NCI-H2029 (cell line): ENCODE measurements around the gene PLXNB1.
"Not testable (repeated sequence)": the region's sequence is repeated elsewhere in the genome, so short reads cannot be mapped to it uniquely, and the experiment has no call there.

Source experiments
- DNase-seq: peaks from one replicate; lab custom pipeline; 2025; lab: John Stamatoyannopoulos, UW

Gene PLXNB1

DNA sequence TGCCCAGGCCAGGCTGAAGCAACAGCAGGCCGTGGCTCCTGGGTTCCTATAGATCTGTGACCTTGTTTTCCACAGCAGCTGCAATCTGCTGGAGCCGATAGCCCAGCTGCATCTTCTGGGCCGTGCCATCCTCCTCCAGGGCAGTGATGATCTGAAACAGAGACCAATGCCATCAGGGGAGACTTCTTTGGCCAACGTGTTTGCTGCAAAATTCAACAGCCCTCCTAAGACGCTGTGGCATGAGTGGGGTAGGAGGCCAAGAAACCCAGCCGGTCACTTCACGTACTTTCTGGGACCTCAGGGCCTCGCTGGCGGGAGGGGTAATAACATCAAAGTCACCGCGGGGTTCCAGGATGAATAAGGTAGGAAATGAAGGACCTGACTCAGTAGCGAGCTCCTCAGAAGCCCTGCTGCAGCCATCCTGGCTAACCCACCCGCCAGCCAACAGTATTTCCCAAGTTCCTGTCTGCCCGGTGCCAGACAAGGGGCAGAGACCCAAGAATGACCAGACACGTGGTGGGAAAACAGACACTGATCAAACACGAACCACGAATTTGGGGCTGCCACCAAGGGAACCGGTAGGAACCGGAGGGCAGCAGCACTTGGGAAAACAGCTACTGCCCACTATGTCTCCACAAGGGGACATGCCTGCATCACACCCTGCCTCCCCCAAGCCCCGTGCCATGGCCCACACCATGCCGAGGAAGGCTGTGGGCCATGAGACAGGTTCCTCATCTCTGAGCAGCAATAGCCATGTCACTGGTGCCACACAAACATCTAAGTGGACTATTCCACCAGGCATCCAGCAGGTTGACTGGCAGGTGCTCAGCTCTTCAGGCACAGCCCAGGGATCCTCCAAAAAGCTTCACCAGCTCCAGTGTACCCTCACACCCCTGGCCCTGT, 25.2 kb downstream of the PLXNB1 start:
- DNase-seq, result no peak

DNA sequence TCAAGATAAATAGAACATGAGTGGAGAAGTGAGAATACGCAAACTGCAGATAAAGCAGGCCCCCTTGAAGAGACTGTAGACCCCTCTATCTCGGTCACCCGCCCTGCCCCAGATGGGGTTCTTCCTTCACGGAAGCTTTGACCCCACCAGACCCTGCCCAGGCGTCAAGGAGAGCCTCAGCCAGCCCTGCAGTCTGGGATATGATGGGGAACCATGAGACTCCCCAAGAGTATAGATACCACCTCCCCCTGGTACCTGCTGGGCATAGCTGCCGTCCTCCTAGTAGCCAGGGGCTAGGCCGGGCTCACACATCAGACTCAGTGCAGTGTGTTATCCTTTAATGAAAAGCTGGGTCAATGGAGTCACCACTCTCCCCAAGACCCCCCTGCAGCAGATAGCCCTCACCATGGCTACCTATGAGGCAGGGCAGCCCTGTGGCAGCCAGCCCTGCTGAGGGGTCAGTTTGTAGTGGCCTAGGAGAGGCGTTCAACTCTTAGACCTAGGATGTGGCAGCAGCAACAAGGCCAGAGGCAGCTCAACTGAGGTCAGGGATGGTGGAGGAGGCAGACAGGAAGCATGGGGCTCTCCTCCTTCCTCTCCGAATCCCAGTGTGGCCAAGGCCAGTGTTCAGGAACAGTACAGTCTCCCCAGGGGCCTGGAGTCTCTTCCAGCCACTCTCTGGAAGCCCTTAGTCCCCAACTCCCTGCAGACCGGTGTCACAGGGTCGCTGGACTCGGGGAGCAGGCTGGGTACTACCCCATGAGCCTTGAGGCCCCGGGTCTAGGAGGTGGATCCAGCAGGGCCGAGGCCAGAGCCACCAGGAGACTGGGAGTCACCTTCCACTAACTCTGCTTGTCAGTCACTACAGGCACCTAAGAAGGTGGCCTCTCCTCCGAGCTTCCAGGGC, 26.1 kb downstream of the PLXNB1 start:
- no peak for DNase-seq

DNA sequence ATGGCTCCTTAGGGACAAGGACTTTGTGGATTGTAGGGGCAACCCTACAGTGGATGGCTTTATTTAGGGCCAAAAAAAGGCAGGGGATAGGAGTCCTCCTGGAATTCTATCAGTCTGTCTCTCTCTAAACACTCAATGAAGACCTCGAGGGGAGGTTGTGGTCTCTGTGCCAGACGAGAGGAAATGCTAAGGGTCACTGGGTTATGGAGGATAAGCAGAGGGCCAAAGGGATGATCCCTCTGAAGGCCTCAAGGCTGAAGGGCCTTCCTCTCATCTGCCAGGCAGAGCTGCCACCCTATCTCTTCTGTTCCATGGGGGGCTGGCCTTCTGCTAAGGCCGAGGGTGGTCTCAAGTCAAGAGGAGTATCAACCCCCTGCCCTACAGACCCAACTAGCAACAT, 27.0 kb downstream of the PLXNB1 start:
- DNase-seq, result no peak

DNA sequence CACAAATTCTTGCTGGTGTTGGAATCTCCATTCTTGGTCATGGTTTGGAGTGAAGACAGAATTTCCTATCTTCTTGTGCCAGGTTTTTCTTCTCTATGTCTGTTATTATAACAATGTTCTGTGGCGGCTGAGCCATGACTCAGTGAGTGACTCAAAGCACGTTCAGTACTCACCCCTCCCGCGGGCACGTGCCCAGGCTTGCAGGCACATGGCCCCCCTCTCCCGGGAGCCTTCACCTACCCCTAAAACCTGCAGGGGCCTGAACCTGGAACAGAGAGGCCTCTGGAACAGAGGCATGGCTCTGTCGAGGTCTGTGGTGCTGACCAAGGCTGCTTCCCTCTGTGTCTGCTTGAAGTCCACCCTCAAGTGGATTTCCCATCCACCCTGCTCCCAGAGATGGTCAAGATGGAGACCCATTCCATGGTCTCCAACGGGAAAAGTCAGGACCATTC, 27.6 kb downstream of the PLXNB1 start:
- DNase-seq, result no peak

DNA sequence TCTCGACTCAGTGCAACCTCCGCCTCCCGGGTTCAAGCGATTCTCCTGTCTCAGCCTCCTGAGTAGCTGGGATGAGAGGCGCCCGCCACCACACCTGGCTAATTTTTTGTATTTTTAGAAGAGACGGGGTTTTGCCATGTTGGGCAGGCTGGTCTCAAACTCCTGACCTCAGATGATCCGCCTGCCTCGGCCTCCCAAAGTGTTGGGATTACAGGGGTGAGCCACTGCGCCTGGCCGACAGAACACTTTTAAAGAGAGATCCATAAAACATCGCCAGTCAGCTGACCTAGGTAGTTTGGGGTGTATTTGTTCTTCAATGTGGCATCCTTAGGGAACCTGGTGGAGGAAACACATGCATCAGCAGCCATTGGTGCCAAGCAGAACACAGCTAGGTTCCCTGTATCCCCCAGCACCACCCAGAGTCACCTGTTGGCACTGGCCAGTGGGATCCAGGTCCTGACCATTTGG, 28.4 kb downstream of the PLXNB1 start:
- not testable (repeated sequence) for DNase-seq

DNA sequence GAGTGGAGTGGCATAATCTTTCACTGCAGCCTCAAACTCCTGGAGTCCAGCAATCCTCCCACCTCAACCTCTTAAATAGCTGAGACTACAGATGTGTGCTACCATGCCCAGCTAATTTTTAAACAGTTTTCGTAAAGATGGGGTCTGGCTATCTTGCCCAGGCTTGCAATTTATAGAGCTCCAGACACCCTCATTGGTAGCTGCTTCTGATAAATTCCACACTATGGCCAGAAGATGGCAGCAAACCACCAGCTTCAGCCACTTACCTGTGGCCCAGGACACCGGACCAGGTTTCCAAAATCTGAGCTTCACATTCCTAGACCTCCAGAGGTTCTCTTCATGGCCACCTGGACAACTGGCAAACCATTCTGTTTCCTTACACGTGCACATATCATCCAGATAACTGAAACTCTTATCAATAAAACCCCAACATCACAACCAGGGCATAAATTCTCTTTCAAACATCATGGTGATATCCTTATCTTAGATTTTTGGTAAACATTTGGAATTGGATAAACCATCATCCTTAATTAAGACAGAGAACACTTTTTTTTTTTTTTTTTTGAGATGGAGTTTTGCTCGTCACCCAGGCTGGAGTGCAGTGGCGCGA, 29.0 kb downstream of the PLXNB1 start:
- no peak for DNase-seq

DNA sequence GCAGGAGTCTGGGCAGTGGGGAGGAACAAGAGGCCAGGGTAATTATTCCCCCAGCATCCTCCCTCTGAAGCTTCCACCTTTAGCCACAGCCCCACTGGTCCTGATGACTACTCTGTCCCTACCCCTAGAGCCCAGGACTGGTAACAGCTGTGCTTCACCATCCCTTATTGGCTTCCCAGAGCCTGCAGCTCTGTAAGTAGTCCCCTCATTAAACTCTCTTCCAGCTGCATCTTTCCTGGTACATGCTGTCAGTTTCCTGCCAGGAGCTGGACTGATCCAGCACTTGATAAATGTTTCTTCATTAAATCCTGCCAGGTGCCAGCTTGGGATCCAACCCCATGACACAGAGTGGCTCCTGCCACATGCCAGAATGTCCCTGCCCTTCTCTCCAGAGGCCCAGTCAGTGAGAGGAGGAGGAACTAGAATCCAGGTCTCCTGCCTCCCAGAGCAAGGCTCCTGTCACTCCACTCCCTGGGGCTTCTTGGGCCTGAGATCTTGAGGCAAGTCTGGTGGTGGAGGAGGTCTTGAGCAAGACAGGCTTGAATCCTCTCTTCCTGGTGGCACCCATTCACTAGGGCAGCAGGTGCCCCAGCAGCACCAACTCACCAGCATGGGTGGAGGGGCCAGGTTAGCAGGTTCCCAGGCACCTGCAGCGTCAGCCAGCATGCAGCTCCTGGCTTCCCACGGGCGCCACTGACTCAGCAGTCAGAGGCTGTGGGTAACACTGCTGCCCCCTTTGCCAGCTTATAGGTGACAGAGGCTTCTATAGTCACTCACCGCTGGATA, 30.3 kb downstream of the PLXNB1 start:
- DNase-seq, result no peak

DNA sequence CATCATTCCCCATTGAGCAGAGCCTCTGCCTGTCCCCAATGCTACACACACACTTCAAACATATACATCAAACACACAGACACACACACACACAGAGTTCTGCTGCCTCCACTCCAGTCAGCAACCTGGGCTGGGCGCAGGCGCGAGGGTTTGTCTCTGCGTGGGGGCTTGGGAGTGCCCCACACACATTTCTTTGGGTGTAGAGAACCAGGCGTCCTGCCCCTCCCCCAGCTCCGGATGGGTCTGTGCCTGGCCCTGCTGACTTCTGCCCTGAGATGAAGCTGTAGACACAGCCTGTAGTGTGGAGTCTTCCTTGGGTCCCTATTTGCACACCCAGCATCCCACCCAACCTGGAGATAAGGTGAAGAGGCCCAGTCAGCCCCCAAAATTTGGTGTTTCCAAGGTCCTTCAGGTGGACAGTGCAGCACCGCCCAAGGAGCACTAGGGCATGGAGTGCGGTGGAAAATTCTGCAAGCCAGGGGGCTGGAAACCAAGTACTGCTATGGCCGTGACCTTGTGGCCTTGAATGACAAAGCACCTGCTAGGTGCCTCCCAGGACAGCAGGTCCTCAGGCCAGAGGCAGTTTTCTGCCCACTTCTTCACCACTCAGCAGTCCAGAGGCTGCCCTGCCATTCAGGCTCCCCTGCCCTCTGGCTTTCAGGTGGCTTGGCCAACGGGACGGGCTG, 31.0 kb downstream of the PLXNB1 start:
- no peak for DNase-seq

DNA sequence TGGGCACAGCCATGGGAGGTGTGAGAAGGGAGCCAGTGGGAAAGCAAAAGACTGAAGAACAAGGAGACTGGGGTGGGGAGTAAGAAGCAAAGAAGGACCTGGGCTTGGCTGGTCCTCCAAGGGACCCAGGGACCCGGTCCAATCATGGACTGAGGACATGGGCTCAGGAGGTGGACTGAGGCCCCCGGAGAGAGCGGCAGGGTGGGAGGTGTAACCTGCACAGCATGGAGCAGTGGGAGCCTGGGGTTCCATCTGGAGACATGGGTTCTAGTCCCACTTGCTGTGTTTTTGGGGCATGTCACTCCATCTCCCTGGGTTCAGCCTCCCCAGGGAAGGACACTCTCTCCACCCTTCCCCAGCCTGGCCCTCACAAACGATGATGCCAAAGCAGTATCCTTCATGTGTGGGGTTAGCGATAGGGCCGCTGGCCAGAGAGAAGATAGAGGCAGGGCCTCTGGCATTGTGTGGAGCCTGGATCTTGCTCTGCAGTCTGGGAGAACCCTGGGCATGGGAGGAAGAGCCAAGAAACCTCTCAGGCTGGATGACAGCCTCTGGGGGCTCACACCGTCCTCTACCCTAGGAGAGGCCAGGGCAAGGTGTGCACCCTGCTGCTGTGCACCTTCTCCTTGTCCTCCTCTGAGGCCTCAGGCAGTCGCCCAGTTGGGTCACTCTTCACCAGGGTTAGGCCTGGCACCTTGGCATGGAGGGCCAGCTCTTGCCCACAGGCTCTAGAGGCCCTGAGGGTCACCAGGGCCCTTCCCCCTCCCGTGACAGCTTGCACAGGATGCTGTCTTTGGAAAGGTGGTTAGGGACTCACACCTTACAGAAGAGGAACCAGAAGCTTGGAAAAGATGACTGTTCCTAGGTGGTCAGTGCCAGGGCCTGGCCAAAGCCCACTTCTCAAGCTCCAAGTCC, 31.9 kb downstream of the PLXNB1 start:
- no peak for DNase-seq

DNA sequence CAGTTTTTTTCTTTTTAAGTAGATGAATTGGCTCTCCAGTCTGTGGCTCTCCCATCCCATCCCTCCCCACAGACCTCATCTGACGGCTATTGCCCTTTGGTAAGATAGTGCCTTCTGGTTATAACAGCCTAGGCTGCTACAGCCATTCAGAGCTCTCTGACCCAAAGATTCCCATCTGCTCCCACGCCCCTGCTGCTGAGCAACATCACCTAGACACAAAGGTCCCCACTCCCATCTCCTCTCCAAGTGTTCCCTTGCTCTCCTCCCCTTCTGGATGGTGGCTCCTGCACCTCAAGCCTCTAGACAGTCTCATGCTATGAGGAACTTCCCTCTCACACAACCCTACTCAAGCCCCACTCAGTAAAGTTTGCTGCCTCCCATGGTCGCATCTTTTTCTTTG, 34.2 kb downstream of the PLXNB1 start:
- DNase-seq, result no peak

DNA sequence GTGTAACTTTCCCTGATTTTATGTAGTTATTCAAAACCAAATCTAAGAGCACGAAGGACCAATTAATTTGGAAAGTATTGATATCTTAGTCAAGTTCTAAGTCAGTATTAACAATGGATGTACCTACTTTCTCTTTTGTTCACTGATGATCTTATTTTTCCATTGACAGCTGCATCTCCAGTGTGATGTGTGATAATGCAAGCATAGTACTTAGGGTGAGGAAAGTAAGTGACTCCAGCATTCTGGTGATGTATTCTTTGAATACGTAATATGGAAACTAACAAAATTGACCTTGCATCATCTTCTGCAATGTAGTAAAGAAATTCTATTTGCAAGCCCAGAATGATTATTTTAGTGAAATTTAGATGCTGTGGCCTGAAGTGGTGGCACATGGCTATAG, 35.5 kb downstream of the PLXNB1 start:
- DNase-seq, result no peak

DNA sequence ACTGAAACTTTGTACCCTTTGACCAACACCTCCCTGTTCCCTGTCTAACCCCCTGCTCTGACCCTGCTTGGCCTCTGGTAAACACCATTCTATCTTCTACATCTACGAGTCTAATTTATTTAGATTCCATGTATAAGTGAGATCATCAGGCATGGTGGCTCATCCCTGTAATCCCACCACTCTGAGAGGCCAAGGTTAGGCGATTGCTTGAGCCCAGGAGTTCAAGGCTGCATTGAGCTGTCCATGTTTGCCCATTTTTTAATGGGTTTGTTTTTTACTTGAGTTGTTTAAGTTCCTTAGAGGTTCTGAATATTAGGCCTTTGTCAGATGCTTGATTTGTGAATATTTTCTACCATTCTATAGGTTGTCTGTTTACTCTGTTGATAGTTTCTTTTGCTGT, 40.9 kb downstream of the PLXNB1 start:
- DNase-seq, result no peak

DNA sequence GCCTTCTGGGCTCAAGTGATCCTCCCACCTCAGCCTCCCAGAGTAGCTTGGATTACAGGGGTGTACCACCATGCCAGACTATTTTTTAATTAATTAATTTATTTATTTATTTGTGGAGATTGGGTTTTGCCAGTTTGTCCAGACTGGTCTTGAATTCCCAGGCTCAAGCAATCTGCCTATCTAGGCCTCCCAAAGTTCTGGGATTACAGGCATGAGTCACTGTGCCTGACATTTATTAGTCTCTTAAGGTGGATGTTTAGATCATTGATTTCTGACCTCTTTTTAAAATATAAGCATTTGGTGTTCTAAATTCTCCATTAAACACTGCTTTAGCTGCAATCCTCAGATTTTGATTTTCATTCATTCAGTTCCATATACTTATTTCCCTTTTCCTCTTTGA, 42.3 kb downstream of the PLXNB1 start:
- no peak for DNase-seq

DNA sequence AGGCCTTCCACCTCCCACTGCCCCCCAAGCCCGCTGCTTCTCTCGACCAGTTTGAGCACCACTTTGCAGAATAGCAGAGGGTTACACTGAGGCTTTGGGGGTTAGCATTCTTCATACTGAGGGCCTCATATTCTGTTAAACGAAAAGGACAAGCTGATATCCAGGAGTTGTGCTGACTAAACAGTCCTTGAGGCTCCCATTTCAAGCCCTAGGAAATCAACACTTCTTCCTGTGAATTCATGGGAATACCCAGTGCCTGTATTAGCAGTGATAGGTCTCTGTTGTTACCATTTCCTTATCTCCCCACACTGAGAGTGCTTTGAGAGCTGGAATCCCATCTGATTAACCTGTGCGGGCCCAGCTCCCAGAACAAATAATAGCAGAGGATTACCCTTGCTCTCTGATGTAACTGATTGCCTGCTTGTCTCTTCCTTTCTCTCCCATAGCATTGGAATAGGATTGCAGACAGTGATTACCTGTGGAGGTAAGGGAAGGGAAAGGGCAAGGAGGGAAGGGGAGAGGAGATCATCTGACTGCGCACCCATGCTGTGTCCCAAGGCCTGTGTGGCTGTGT, 56.9 kb downstream of the PLXNB1 start:
- no peak for DNase-seq

DNA sequence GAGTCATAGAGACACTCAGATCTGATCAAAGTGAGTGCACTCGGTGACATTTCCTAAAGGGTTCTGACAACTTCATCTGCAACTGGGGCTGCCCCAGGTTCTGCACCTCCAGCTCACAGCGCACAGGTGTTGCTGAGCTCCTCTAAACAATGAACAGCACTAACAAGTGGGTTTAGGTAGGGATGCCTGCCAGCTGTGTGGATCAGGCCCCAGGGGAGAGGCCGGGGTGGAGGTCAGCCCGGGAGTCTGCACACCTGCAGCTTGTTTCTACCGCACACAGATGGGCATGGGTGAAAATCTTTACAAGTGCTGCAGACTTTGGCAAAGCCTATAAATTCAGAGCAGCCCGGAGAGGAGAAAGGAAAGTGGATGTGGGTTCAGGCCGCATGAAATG, 57.5 kb downstream of the PLXNB1 start:
- no peak for DNase-seq

DNA sequence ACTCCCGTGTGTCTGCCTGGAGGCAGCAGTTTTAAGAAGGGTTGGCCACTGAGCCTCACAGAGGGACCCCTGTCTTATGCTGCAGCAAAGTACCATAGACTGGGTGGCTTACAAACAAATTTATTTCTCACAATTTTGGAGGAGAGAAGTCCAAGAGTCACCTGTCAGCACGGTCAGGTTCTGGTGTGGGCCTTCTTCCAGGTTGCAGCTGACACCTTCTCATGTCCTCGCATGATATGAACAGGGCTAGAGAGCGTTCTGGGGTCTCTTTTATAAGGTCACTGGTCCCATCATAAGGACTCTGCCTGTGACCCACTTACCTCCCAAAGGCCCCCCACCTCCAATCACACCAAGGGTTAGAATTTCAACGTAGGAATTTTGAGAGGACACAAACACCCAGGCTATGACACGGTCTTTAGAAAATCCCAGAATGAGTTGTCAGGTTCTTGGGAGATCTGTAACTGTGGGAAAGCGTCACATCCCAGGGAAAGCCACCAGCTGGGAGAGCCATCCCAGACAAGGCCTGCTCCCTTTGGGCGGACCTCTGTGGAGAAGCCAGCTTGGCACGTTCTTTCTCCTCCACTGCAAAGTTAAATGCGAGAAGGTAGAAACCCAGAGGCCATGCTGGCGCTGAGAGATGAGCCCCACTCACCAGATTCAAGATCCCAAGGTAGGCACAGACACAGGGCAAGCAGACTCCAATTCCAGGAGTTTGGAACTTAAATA, 58.1 kb downstream of the PLXNB1 start, which contains the start of gene FBXW12:
Gene FBXW12, plus strand, starts transcription at position 569 of the 726 bp plus-strand sequence. CDS start 549 bp downstream, outside the sequence.
- no peak for DNase-seq

DNA sequence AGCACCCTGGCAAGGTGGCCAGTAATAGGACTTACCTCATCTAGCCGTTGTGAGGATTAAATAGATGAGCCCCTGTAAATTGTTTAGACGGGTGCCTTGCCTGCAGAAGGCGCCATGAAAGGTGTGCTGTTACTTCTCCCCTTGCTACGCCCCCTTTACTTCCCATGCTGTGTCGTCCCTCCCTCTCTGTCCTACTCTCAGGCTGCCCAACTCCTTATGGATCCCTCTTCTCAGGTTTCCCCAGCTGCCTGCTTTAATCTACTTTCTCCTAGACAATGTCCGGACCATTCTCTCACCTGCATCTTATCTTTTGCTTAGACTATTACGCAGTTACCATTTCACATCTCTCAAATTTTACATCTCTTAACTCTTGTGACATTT, 59.6 kb downstream of the PLXNB1 start:
- no peak for DNase-seq

DNA sequence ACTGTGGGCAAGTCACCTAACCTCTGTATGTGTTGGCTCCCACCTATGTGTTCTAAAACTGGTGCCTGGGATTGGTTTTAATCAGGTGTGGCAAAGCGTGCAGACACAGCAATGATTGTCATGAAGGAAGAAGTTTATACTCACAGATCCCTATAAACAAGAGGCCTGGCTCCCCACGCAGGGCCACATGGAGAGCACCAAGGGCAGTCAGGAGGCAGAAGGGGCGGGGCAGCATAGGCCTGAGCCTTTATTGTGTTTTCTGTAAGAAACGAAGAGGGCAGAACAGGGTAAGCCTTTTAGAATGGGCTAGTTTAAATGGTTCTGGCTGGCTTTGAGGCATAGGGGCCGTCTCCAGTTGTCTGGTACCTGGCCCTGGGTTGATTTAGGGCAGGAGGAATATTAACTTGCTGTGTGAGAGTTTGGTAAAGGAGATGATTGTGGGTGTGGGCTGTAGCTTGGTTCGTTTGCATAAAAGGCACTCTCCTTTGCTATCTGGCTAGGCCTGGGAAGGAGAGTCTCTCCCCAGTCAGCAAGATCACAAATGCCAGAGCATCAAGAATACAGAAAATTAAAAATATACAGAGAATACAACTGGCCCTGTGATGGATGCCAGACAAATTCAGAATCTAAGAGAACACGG, 60.1 kb downstream of the PLXNB1 start:
- no peak for DNase-seq
